GM10847 (cell line): ENCODE measurements around the gene NAA38.

ENCODE experiments used
- POLR2A ChIP-seq: IDR thresholded peaks from 2 replicates; pipeline ENCODE4 v1.6.1; 2011; ENCODE audit not compliant: insufficient read length; ENCODE audit errors: extremely low read depth

The NAA38 gene

GRCh38 chr17:7885367-7886226 lies 28.2 kb upstream of the NAA38 start:
- TF ChIP-seq POLR2A = peak; percentile 29

GRCh38 chr17:7884581-7885366 lies 27.4 kb upstream of the NAA38 start:
- TF ChIP-seq POLR2A = no peak

GRCh38 chr17:7883781-7884386 lies 26.5 kb upstream of the NAA38 start:
- no peak for TF ChIP-seq POLR2A

- TF ChIP-seq POLR2A = no peak
Observed at GRCh38 chr17:7882629-7883028, 25.3 kb upstream of the NAA38 start.

- TF ChIP-seq POLR2A = no peak
Observed at GRCh38 chr17:7882068-7882467, 24.7 kb upstream of the NAA38 start.

- no peak for TF ChIP-seq POLR2A
Observed at GRCh38 chr17:7881276-7882054, 24.1 kb upstream of the NAA38 start.

GRCh38 chr17:7880076-7880868 lies 22.9 kb upstream of the NAA38 start:
- TF ChIP-seq POLR2A = no peak

GRCh38 chr17:7878234-7878633 lies 20.9 kb upstream of the NAA38 start:
- TF ChIP-seq POLR2A = no peak

GRCh38 chr17:7875804-7876370 lies 18.5 kb upstream of the NAA38 start:
- no peak for TF ChIP-seq POLR2A

- TF ChIP-seq POLR2A = no peak
Observed at GRCh38 chr17:7873051-7873450, 15.7 kb upstream of the NAA38 start.

- no peak for TF ChIP-seq POLR2A
Observed at GRCh38 chr17:7867881-7868329, 10.5 kb upstream of the NAA38 start.

GRCh38 chr17:7864995-7865650 lies 7.8 kb upstream of the NAA38 start:
- no peak for TF ChIP-seq POLR2A

- TF ChIP-seq POLR2A = no peak
Observed at GRCh38 chr17:7862692-7863437, 5.5 kb upstream of the NAA38 start.

GRCh38 chr17:7859028-7859427 lies 1.7 kb upstream of the NAA38 start:
- no peak for TF ChIP-seq POLR2A
